DMS153 treated with DMSO at 0.1 percent for 48 hours (cell line): ENCODE measurements around the gene OR56A4.
"Not testable (repeated sequence)": the region's sequence is repeated elsewhere in the genome, so short reads cannot be mapped to it uniquely, and the experiment has no call there.

Experiments used
- DNase-seq: peaks from one replicate; lab custom pipeline; 2025; ENCODE audit not compliant: unreplicated experiment; lab: John Stamatoyannopoulos, UW

Gene OR56A4

GRCh38 chr11:5960704-5961320 lies 45.9 kb downstream of the OR56A4 start:
- not testable (repeated sequence) for DNase-seq

GRCh38 chr11:5955586-5955985 lies 51.2 kb downstream of the OR56A4 start:
- DNase-seq = no peak
